NT2/D1 (cell line): ENCODE measurements around the gene CCDC102B.

Source experiments
- YY1 ChIP-seq: IDR thresholded peaks from 2 replicates; pipeline ENCODE4 v1.6.1; 2011; ENCODE audit not compliant: insufficient read length, insufficient read depth
- ZNF274 ChIP-seq: IDR thresholded peaks from 2 replicates; pipeline ENCODE4 v1.6.1; 2011; ENCODE audit warnings: mild to moderate bottlenecking, low read depth, low read length

DNA sequence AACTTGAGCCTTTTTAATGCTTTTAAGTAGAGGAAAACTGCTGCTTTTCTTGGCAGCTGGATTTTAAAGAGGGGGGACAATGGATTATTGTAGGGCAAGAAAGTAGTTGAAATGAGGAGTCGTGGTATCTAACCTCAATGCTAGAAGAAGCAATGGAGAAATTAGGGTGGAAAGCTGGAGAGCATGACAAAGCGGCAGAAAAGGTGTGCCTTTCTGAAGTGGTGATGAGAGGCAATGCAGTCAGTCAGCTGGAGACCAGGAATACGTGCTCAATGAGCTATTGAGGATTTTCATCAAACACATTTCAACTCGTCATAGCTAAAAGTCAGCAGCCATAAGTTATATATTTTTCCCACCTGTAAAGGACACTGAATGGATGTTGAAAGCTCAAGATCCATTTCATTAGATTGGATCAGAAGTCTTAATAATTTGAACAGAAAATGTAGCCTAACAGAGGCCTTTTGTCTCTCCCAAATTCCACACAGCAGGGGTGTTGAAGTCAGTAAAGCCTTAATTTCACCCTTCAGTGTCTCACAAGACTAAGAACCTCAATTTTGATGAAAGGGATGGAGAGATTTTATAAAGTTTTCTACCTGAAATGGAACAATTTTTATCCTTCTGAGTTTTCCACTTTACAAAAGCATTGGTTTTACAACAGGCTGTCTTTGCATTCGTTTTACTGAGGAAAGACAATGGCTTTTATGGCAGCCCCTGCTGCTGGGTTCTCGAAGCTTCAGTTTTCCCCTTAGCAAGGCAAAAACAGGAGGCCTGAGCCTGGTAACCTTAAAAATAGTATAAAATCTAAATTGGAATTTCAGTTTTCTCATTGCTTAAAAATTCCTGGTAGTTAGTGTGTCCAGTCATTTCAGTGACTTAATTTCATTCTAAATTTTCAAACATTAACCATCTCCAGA is 131.1 kb downstream of the CCDC102B start:
- no peak for TF ChIP-seq YY1
- TF ChIP-seq ZNF274: no peak
